Thyroid gland (tissue), 4 donors: Measurements from ENCODE around the gene PPP3R2. TPM values are rescaled to one million over a fixed set of nuclear protein-coding genes. Genes with fewer than 3 reads are reported as not detected.

Source experiments
- DNase-seq, 2 donors: peaks; one replicate each; pipeline ENCODE4 v3.0.0-alpha.2; 2019
- H3K27ac ChIP-seq, 3 donors: fragments of 200-600 bp; sonication (generic); 1 replicate in 2 of 3; 2 replicates in 1 of 3; pipeline ENCODE4 v1.5.1; 2016 to 2019; ENCODE audit warnings: mild to moderate bottlenecking in 1 of 3, moderate library complexity in 1 of 3
- H3K27me3 ChIP-seq: fragments of 200-600 bp; sonication (generic); one replicate; pipeline ENCODE4 v1.5.1; 2019
- H3K36me3 ChIP-seq, 2 donors: fragments of 200-600 bp; sonication (generic); one replicate each; pipeline ENCODE4 v1.5.1; 2016 to 2019
- H3K4me1 ChIP-seq, 2 donors: fragments of 200-600 bp; sonication (generic); one replicate each; pipeline ENCODE4 v1.5.1; 2017 to 2019
- H3K4me3 ChIP-seq, 3 donors: fragments of 200-600 bp; sonication (generic); replicated peaks in 1 of 3; 1 replicate in 2 of 3; 2 replicates in 1 of 3; pipeline ENCODE4 v1.5.1; 2016; ENCODE audit warnings: mild to moderate bottlenecking in 1 of 3
- H3K9me3 ChIP-seq: fragments of 200-600 bp; sonication (generic); one replicate; pipeline ENCODE4 v1.5.1; 2017
- CTCF ChIP-seq, 6 experiments: fragments of 200-600 bp in 3 of 6; fragments of 450-650 bp in 3 of 6; sonication (generic) in 3 of 6; IDR thresholded peaks; one replicate each; pipeline ENCODE4 v1.5.1; 2016 to 2019; ENCODE audit warnings: antibody characterized with exemption in 6 of 6, mild to moderate bottlenecking in 2 of 6, inconsistent platforms in 1 of 6, moderate library complexity in 1 of 6
- POLR2A ChIP-seq, 2 donors: fragments of 450-650 bp; IDR thresholded peaks; one replicate each; pipeline ENCODE4 v1.6.1; 2017; ENCODE audit warnings: antibody characterized with exemption in 2 of 2, mild to moderate bottlenecking in 2 of 2, moderate library complexity in 1 of 2
- WGBS, 2 donors: methylation state at CpG; one replicate each; pipeline ENCODE4 v1.1.5; 2017; 5-methylcytosine and 5-hydroxymethylcytosine counted together
- intact Hi-C: fragments of 100-400 bp; cut with DNase I; formaldehyde crosslinking; loops from one replicate; pipeline ENCODE4 v1.15.1; 2023
- total RNA-seq, 4 donors: library from RNA; depleted of rRNA; stranded (reverse); fragments of >200 nt; gene quantifications; one replicate each; pipeline ENCODE4 v1.2.3, GENCODE V29; 2016

The PPP3R2 gene
- total RNA-seq, 4 donors from 2014 or later, result 0.27 TPM; not detected in 3

- H3K4me3 ChIP-seq, result no peak overlapping the region
- DNase-seq, result no peak
- H3K4me1 ChIP-seq, result no peaks in the 10 kb centered on the region
- intact Hi-C loops, result no loop called here
- TF ChIP-seq CTCF (IDR thresholded peaks at IDR 0.05) (no peak), POLR2A (IDR thresholded peaks at IDR 0.05) (no peak)
- no peaks in the 10 kb centered on the region for H3K36me3 ChIP-seq
- no peaks in the 10 kb centered on the region for H3K27me3 ChIP-seq
- H3K27ac ChIP-seq, result no peak overlapping the region
- 84 to 85% methylated on average over 1 of the region's 1 CpG for WGBS, 2 donors
- H3K9me3 ChIP-seq, result no peaks in the 10 kb centered on the region
Observed at GRCh38 chr9:101582553-101582952, 12.2 kb downstream of the PPP3R2 start.

GRCh38 chr9:101579711-101580545 is 14.8 kb downstream of the PPP3R2 start:
- H3K27me3 ChIP-seq, result no peaks in the 10 kb centered on the region
- no peak for DNase-seq
- H3K27ac ChIP-seq, result no peak overlapping the region
- intact Hi-C loops, result no loop called here
- H3K9me3 ChIP-seq, result no peaks in the 10 kb centered on the region
- no peak overlapping the region for H3K4me3 ChIP-seq
- no peak for TF ChIP-seq POLR2A (IDR thresholded peaks at IDR 0.05)
- no peak for TF ChIP-seq CTCF (IDR thresholded peaks at IDR 0.05)
- no peaks in the 10 kb centered on the region for H3K4me1 ChIP-seq
- 91 to 93% methylated on average over 6 of the region's 6 CpGs for WGBS, 2 donors
- H3K36me3 ChIP-seq, result no peaks in the 10 kb centered on the region

GRCh38 chr9:101578378-101578777 is 16.4 kb downstream of the PPP3R2 start:
- WGBS, 2 donors, result 80 to 88% methylated on average over 3 of the region's 3 CpGs
- H3K36me3 ChIP-seq, result no peaks in the 10 kb centered on the region
- H3K9me3 ChIP-seq, result no peaks in the 10 kb centered on the region
- no peaks in the 10 kb centered on the region for H3K4me1 ChIP-seq
- no peak overlapping the region for H3K4me3 ChIP-seq
- no peak overlapping the region for H3K27ac ChIP-seq
- intact Hi-C loops, result no loop called here
- no peak for DNase-seq
- TF ChIP-seq CTCF (IDR thresholded peaks at IDR 0.05) (no peak), POLR2A (IDR thresholded peaks at IDR 0.05) (no peak)
- H3K27me3 ChIP-seq, result no peaks in the 10 kb centered on the region

- TF ChIP-seq POLR2A (IDR thresholded peaks at IDR 0.05) (no peak), CTCF (IDR thresholded peaks at IDR 0.05) (no peak)
- Histone ChIP-seq H3K4me3 (no peak overlapping the region), H3K4me1 (no peaks in the 10 kb centered on the region), H3K36me3 (peaks cover 0 to 4% of the 10 kb centered on the region in 2 donors), H3K27me3 (no peaks in the 10 kb centered on the region), H3K9me3 (no peaks in the 10 kb centered on the region), H3K27ac (no peak overlapping the region)
- intact Hi-C loops, result no loop called here
- DNase-seq, result no peak
Observed at GRCh38 chr9:101574731-101575333, 19.9 kb downstream of the PPP3R2 start.

GRCh38 chr9:101572316-101572715 is 22.5 kb downstream of the PPP3R2 start:
- Histone ChIP-seq H3K4me1 (no peaks in the 10 kb centered on the region), H3K27ac (no peak overlapping the region), H3K36me3 (peaks cover 0 to 8% of the 10 kb centered on the region in 2 donors), H3K9me3 (no peaks in the 10 kb centered on the region), H3K4me3 (no peak overlapping the region), H3K27me3 (no peaks in the 10 kb centered on the region)
- TF ChIP-seq POLR2A (IDR thresholded peaks at IDR 0.05), result no peak
- TF ChIP-seq CTCF (IDR thresholded peaks at IDR 0.05), result no peak
- intact Hi-C loops, result no loop called here
- WGBS, 2 donors, result 51 to 57% methylated on average over 2 of the region's 2 CpGs
- DNase-seq, result no peak
